GM12891 (cell line): ENCODE data around the gene APOH.

ENCODE experiments used
- POLR2A ChIP-seq: IDR thresholded peaks from 2 replicates; pipeline ENCODE4 v1.6.1; 2011; ENCODE audit warnings: low read depth, low read length, control low read depth
- POLR2AphosphoS5 ChIP-seq: IDR thresholded peaks from 2 replicates; pipeline ENCODE4 v1.6.1; 2011; ENCODE audit warnings: low read depth, low read length, control low read depth
- TAF1 ChIP-seq: IDR thresholded peaks from 2 replicates; pipeline ENCODE4 v1.6.1; 2011; ENCODE audit warnings: low read depth, low read length, control low read depth

DNA sequence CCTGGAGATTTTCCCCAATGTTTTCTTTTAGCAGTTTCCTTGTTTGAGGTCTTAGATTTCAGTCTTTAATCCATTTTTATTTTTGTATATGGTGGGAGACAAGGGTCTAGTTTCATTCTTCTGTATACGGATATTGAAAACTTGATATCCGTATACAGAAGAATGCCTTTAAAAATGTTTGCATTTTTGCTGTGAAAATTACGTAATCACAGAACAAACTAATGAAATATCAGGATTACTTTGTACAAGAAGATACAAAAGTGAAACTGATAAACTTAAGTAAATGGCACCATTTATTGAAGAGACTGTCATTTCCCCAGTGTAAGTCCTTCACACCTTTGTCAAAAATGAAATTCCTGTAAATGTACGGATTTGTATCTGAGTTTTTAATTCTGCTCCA lies 50.6 kb downstream of the APOH start:
- TF ChIP-seq POLR2AphosphoS5 (no peak), POLR2A (no peak), TAF1 (no peak)
